GM21360 (cell line): ENCODE results near the gene GOLGA8R.
"Not testable (repeated sequence)": the region's sequence is repeated elsewhere in the genome, so short reads cannot be mapped to it uniquely, and the experiment has no call there.

ENCODE experiments used
- ATAC-seq: cut with Tn5 transposase; IDR thresholded peaks from one replicate; pipeline ENCODE4 v1.9.1; 2021; ENCODE audit warnings: mild to moderate bottlenecking, moderate library complexity; ENCODE audit not compliant: unreplicated experiment

Gene GOLGA8R

GRCh38 chr15:30355043-30355442 is 59.0 kb downstream of the GOLGA8R start:
- ATAC-seq = not testable (repeated sequence)
